GM21390 (cell line): ENCODE results near the gene RHNO1.

Experiments
- ATAC-seq: cut with Tn5 transposase; IDR thresholded peaks from one replicate; pipeline ENCODE4 v1.9.1; 2021; ENCODE audit not compliant: unreplicated experiment

RHNO1 gene

DNA sequence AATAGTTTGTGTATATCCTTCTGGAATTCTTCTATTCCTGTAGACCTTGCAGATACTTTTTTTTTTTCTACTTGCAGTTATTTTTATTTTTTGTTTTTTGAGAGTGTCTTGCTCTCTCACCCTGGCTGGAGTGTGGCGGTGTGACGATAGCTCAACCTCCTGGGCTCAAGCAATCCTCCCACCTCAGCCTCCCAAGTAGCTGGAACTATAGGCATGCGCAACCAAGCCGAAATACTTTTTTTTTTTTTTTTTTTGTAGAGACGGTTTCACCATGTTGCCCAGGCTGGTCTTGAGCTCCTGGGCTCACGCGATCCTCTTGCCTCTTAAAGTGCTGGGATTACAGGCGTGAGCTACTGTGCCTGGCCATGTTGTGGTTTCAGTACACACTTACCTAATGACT is 23.6 kb downstream of the RHNO1 start:
- no peak for ATAC-seq

DNA sequence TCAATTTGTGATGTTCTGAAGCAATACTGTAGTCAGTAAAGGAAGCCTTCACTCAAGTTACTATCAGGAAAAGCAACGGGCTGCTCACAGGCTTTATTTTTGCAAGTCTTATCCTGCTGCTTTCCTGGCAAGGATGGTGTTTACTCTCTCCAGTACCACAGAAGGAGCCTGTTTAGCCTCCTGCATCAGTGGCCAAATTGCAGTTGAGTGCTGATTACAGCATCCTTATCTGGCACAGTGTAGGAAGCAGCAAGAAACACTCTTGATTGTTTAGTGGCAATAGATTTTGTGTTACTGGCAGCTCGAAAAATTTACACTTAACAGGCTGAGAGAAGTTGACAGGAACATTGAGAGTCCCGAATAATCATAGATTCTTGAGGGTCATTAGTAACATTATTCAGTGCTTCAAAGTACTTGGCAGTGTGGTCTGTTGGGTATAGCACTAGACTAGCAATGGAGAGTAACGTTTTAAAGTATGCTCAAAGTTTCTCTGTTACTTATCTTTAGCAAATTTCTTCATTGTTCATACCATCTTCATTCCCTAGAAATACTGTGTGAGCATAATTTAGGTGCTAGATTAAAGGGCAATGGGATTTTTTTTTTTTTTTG is 25.4 kb downstream of the RHNO1 start:
- ATAC-seq = no peak

DNA sequence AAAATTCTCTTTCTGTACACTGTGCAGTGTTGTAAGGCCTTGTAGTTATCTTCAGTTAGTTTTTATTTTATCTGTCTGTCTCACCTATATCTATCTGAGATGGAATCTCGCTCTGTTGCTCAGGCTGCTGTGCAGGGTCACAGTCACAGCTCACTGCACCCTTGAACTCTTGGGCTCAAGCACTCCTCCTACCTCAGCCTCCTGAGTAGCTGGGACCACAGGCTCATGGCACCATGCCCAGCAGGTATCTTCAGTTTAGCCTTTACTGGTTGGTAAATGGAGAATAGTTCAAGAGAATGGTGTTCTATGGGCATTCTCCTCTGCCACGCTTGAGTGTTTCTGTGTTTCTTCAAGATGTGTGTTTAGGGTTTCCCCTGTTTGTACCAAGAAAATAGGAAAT is 27.2 kb downstream of the RHNO1 start:
- ATAC-seq = no peak

DNA sequence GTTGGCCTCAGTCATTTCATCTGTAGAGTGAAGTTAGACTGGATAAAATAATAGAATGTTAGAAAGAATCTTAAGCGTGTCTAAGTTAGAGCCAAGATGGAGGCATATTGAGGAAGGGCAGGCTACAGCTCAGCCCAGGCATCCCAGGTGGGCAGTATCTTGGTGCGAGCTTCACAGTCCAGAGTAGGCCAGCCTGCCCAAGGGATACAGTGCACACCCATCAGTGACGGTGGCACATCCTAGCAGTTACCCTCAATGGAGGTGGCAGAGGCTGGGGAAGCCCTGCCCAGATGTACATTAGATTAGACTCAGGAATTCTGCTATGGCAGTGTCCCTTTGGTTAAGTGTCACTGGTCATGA is 35.2 kb downstream of the RHNO1 start:
- ATAC-seq = no peak

DNA sequence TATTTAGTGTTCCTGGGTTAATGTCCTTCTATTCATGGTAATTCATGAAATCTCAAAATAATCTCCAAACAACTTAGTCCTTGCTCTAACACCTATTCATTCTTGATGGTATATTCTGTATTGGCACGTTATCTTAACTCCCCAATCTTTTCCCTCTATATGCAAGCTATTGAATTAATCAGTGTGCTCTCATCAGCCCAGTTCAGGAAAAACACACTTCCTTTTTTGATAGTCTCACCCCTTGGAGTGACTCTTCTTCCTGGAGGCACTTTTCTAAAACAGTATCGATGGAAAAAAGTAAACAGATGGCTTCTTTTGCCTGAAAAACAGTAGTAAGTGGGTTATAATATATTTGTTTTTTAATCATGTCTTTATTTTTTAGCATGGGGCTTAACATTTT is 42.2 kb downstream of the RHNO1 start:
- no peak for ATAC-seq

DNA sequence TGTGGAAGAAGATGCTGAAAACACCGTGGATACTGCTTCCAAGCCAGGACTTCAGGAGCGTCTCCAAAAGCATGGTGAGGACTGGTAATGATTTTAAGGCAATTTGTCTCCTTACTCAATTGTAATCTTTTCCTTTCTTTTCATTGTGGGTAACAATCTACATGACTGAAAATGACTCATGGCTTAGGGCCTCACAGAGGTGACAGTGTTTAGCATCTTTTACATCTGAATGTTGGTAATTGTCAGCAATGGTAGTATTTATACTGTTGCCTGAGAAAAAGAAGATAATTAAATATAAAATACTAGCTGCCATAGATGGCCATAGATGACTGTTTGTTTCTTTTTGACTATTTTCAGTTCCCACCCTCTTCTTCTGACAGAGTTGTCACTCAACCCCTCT is 45.3 kb downstream of the RHNO1 start:
- ATAC-seq = no peak

DNA sequence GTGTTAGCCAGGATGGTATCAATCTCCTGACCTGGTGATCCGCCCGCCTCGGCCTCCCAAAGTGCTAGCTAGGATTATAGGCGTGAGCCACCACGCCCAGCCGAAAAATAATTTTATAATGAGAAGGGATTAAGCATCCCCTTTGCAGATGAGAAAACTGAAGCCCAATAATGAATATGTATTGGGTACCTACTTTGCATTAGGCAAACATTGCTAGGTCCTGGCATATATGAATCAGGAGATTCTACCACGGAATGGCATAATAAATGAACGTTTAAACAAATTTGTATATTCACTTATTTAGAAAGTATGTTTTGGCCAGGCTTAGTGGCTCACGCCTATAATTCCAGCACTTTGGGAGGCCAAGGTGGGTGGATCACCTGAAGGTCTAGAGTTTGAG is 46.0 kb downstream of the RHNO1 start:
- no peak for ATAC-seq

DNA sequence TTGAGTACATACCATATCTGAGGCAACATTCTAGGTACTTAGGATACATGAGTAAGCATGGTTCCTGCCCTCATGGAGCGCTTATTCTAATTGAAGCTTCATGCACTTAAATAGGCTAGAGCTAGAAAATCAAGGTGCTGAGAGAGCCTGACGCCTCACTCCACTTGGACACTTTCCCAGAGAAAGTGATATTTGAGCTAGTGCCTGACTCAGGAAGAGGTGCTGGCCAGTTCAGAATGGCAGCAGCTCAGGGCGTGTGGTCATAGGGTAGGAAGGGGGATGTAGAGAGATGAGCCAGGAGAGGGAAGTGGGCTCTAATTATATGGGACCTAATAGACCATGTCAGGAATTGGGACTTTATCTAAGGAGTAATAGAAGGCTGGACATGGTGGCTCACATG is 47.0 kb downstream of the RHNO1 start:
- no peak for ATAC-seq

DNA sequence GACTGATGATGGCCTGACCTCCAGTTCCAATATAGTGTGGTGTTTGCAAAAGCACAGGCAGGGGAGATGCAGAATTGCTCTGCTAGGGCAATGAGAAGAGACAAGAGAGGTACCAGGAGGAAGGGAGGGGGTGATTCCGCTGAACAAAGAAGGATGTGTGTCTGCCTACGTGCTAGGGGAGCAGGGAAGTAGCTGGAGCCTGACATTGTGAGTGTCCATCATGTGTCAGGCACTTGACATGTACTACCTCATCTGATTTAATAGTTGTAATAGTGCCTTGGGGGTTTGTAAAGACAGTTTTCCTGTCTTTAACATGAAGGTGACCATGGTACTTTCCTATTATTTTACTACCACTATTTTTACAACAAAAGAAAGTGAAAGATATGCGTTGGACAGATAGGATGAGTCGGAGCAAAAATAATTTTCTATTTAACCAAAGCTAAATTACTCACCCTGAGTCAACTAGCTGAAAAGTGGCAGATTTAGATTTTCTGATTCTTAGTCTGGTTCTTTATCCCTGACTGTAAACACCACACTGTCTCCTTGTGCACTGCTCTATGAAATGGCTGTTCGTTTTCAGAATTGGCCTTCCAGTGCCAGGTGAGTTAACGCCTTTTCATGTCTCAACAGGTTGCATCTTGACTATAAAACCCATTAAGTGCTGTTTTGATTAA is 48.4 kb downstream of the RHNO1 start:
- ATAC-seq = no peak

DNA sequence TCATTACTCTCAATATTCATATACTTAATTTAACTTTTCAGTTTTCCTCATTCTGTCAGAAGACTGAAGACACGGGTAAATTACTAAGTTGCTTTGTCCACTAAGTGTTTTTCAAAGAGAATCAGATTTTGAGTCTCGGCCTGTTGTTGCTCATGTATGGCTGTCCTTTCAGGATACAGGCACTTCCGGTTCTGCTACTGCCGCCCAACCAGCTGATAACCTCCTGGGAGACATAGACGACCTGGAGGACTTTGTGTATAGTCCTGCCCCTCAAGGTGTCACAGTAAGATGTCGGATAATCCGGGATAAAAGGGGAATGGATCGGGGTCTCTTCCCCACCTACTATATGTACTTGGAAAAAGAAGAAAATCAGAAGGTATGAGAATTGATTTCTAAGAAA is 53.8 kb downstream of the RHNO1 start:
- no peak for ATAC-seq

DNA sequence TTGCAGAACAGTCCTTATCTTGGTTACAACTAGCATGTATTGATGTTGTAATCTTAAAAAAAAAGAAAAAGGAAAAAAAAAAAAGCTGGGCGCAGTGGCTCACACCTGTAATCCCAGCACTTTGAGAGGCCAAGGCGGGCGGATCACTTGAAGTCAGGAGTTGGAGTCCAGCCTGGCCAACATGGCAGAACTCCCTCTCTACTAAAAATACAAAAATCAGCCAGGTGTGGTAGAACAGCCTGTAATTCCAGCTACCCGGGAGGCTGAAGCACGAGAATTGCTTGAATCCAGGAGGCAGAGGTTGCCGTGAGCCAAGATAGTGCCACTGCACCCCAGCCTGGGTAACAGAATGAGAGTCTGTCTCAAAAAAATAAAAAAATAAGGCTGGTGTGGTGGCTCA is 56.6 kb downstream of the RHNO1 start:
- no peak for ATAC-seq

DNA sequence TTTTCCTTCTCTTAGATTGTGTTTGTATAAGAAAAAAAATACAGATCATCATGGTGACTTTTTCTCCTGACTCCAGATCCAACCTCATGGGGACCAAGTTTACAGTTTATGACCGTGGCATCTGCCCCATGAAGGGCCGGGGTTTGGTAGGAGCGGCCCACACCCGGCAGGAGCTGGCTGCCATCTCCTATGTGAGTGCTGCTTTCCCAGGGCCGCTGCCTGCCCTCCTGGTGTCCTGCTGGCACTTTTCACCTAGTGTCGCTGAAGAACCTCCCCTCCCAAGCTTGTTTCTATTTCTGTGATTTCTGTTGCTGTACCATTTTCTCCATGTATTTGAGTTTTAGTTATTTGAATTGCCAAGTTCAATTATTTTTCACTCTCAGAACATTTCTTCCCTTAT is 57.3 kb downstream of the RHNO1 start:
- ATAC-seq = no peak

DNA sequence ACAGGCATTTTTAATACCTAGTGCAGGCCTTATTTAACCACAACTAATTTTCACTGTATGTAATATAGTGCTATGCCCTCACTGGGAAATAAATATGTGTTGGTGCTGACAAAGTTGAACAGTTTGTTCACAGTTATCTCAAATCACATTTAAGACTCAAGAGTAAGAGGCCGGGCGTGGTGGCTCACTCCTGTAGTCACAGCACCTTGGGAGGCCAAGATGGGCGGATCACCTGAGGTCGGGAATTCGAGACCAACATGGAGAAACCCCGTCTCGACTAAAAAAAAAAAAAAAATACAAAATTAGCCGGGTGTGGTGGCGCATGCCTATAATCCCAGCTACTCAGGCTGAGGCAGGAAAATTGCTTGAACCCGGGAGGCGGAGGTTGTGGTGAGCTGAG is 59.3 kb downstream of the RHNO1 start:
- no peak for ATAC-seq

DNA sequence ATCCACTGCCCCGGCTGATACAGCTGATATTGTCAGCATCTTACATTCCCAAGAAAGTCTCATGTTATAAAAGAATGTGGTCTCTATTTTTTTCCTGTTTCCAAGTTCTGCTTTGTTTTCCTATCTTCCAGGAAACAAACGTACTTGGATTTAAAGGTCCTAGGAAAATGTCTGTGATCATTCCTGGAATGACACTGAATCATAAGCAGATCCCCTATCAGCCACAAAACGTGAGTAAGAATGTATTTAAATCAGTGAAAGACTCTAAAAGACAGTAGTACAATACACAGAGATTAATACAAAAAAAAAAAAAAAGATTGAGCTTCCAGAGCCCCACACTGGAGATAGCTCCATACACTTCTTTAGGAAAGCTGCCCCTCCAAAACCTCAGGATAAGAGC is 60.5 kb downstream of the RHNO1 start:
- no peak for ATAC-seq
